GM12878 (cell line): ENCODE measurements around the gene MEIOB. TPM values are rescaled to one million over a fixed set of nuclear protein-coding genes. Genes with fewer than 3 reads are reported as not detected.

Experiments used
- ATAC-seq: fragments of 200-7000 bp; cut with Tn5 transposase; 3 replicates; pipeline ENCODE4 v1.9.1; 2020; ENCODE audit warnings: mild to moderate bottlenecking, moderate library complexity
- BruUV-seq: library from RNA; stranded (reverse); fragments of 400-500 nt; replicated peaks from 2 replicates; lab custom pipeline; 2021; lab: Mats Ljungman, UMichigan
- CTCF ChIA-PET: fragments of 300-600 bp; sonication (Branson Sonifier 250); formaldehyde crosslinking; extraction: SDS; loops from one replicate; lab custom pipeline; 2021; ENCODE audit warnings: inconsistent platforms; lab: Yijun Ruan, JAX
- POLR2A ChIA-PET: fragments of 350-600 bp; formaldehyde crosslinking; extraction: SDS; loops from one replicate; lab custom pipeline; 2021; ENCODE audit warnings: inconsistent platforms; lab: Charles Lee
- RAD21 ChIA-PET: fragments of 300-600 bp; sonication (Branson Sonifier 250); formaldehyde crosslinking; loops from one replicate; lab custom pipeline; 2023; ENCODE audit warnings: antibody characterized with exemption; ENCODE audit not compliant: unreplicated experiment; lab: Charles Lee
- SMC1A ChIA-PET: fragments of 300-600 bp; sonication (Branson Sonifier 250); formaldehyde crosslinking; loops from one replicate; lab custom pipeline; 2023; ENCODE audit not compliant: unreplicated experiment, uncharacterized antibody; lab: Charles Lee
- DNase-seq: peaks from one replicate; pipeline ENCODE4 v3.0.0-alpha.2; 2011; ENCODE audit warnings: low read depth, low spot score
- FAIRE-seq: peaks from 3 replicates; lab custom pipeline; 2011; peaks lifted over from hg19 to GRCh38; lab: Jason Lieb, UNC
- H2AFZ ChIP-seq: 2 replicates; pipeline ENCODE4 v1.6.0; 2011; ENCODE audit warnings: low read depth, low read length, control low read depth; ENCODE audit not compliant: control insufficient read depth
- H3K27ac ChIP-seq: 2 replicates; pipeline ENCODE4 v1.5.1; 2011; ENCODE audit warnings: control low read depth; ENCODE audit not compliant: control insufficient read depth, insufficient read depth
- H3K27me3 ChIP-seq, 2 experiments: replicated peaks in 1 of 2; 2 replicates each; pipeline versions ENCODE4 v1.6.0 to v1.6.1; 2011; ENCODE audit warnings: low read length in 1 of 2; ENCODE audit not compliant: control insufficient read depth in 2 of 2, insufficient read depth in 2 of 2
- H3K36me3 ChIP-seq, 2 experiments: 2 replicates each; pipeline ENCODE4 v1.5.1; 2011; ENCODE audit warnings: low read length in 1 of 2; ENCODE audit not compliant: control insufficient read depth in 2 of 2, insufficient read depth in 2 of 2
- H3K4me1 ChIP-seq: 2 replicates; pipeline ENCODE4 v1.6.1; 2011; ENCODE audit warnings: mild to moderate bottlenecking, low read length, moderate library complexity, mixed read lengths; ENCODE audit not compliant: control insufficient read depth, insufficient read depth
- H3K4me2 ChIP-seq: 2 replicates; pipeline ENCODE4 v1.6.0; 2011; ENCODE audit warnings: control low read depth; ENCODE audit not compliant: control insufficient read depth, insufficient read depth
- H3K4me3 ChIP-seq: fragments of 200-600 bp; sonication (generic); 2 replicates; pipeline ENCODE4 v1.5.1; 2016
- H3K79me2 ChIP-seq: 2 replicates; pipeline ENCODE4 v1.6.0; 2011; ENCODE audit warnings: low read length; ENCODE audit not compliant: control insufficient read depth, insufficient read depth
- H3K9ac ChIP-seq: 2 replicates; pipeline ENCODE4 v1.8.0; 2011; ENCODE audit warnings: low read length, control low read depth, mixed read lengths; ENCODE audit not compliant: control insufficient read depth, insufficient read depth
- H3K9me3 ChIP-seq: replicated peaks from 3 replicates; pipeline ENCODE4 v1.5.1; 2011; ENCODE audit warnings: mild to moderate bottlenecking, low read length; ENCODE audit not compliant: control insufficient read depth, insufficient read depth
- H4K20me1 ChIP-seq: 2 replicates; pipeline ENCODE4 v1.6.0; 2011; ENCODE audit not compliant: control insufficient read depth, insufficient read depth
- BACH1 ChIP-seq: fragments of 450-650 bp; IDR thresholded peaks from 2 replicates; pipeline ENCODE4 v1.6.1; 2017; ENCODE audit warnings: mild to moderate bottlenecking, borderline replicate concordance
- BRCA1 ChIP-seq: IDR thresholded peaks from 2 replicates; pipeline ENCODE4 v1.6.1; 2011; ENCODE audit warnings: low read depth, low read length, improper control_type of control experiment
- CBX5 ChIP-seq: sonication (generic); IDR thresholded peaks from 2 replicates; pipeline ENCODE4 v1.6.1; 2016; ENCODE audit warnings: low read depth, moderate library complexity, mild to moderate bottlenecking, inconsistent platforms
- FOS ChIP-seq: IDR thresholded peaks from 3 replicates; pipeline ENCODE4 v1.6.1; 2011; ENCODE audit warnings: borderline replicate concordance; ENCODE audit not compliant: insufficient read length; ENCODE audit errors: extremely low read depth
- POLR2A ChIP-seq: IDR thresholded peaks from 2 replicates; pipeline ENCODE4 v1.6.1; 2011; ENCODE audit warnings: low read depth, mild to moderate bottlenecking, low read length
- SKIL ChIP-seq: fragments of 450-650 bp; IDR thresholded peaks from 2 replicates; pipeline ENCODE4 v1.6.1; 2017; ENCODE audit warnings: mild to moderate bottlenecking, low read depth, inconsistent platforms; ENCODE audit not compliant: poor library complexity, severe bottlenecking
- TCF7 ChIP-seq: IDR thresholded peaks from 2 replicates; pipeline ENCODE4 v1.6.1; 2014; ENCODE audit warnings: antibody characterized with exemption, borderline replicate concordance
- USF1 ChIP-seq: IDR thresholded peaks from 2 replicates; pipeline ENCODE4 v1.6.1; 2011; ENCODE audit warnings: borderline replicate concordance, low read depth, mild to moderate bottlenecking, moderate library complexity, mixed read lengths, low read length; ENCODE audit not compliant: insufficient read depth; ENCODE audit errors: extremely low read length
- WGBS: methylation state at CpG from one replicate; pipeline ENCODE4 v1.1.6; 2016; ENCODE audit warnings: low lambda C conversion rate; ENCODE audit not compliant: insufficient replicate concordance, insufficient coverage; ENCODE audit errors: missing lambda C conversion rate; 5-methylcytosine and 5-hydroxymethylcytosine counted together
- in situ Hi-C: fragments of 300-500 bp; cut with MboI; formaldehyde crosslinking; loops from 9 replicates; pipeline ENCODE4 v1.14.3; 2018; ENCODE audit warnings: mixed read lengths
- intact Hi-C: fragments of 100-400 bp; cut with micrococcal nuclease; formaldehyde crosslinking; loops from one replicate; pipeline ENCODE4 v1.14.2; 2022; ENCODE audit not compliant: unreplicated experiment
- polyA plus RNA-seq, 11 experiments: library from polyadenylated mRNA; depleted of rRNA in 4 of 11; unstranded in 6 of 11; stranded (reverse) in 5 of 11; fragments of >200 nt; fragmentation: Nextera tagmentation in 4 of 11; fragmentation: Illumina TruSeq in 1 of 11; extraction: Ambion mirVana in 4 of 11; extraction: Trizol in 1 of 11; gene quantifications; 1 replicate in 1 of 11; 2 replicates in 10 of 11; pipeline versions ENCODE4 v1.2.1 to v1.2.3, GENCODE V29; 2011 to 2016; ENCODE audit warnings: inconsistent platforms in 2 of 11, missing spikeins in 2 of 11, low read depth in 1 of 11
- total RNA-seq, 4 experiments: library from RNA; depleted of rRNA in 3 of 4; stranded (reverse); fragments of >200 nt in 3 of 4; fragmentation: Illumina TruSeq in 1 of 4; extraction: Trizol in 1 of 4; gene quantifications; 2 replicates each; pipeline versions ENCODE4 v1.2.1 to v1.2.3, GENCODE V29; 2013 to 2021

Gene MEIOB
- total and polyA plus RNA-seq, 10 of the 15 experiments (the other 5 are each of a cell fraction or from before 2014, with no cell fraction given) = 0.04 to 0.26 (median 0.09) TPM; not detected in 5

- Histone ChIP-seq H3K27ac (no peak overlapping the region), H3K79me2 (no peaks in the 10 kb centered on the region), H2AFZ (no peak overlapping the region), H3K36me3 (no peaks in the 10 kb centered on the region), H3K4me1 (no peaks in the 10 kb centered on the region), H3K4me2 (no peak overlapping the region), H3K9ac (no peak overlapping the region), H4K20me1 (no peaks in the 10 kb centered on the region), H3K4me3 (no peak overlapping the region), H3K9me3 (no peaks in the 10 kb centered on the region), H3K27me3 (no peaks in the 10 kb centered on the region; a peak in 2 of 4 replicates)
- 57% methylated on average over 18 of the region's 18 CpGs for WGBS
- ChIA-PET RAD21 (no interaction called here), POLR2A (no interaction called here), SMC1A (no interaction called here), CTCF (no interaction called here)
- in situ Hi-C loops = no loop called here
- no peak for DNase-seq
- TF ChIP-seq BRCA1 (no peak), CBX5 (no peak), TCF7 (no peak), FOS (no peak), POLR2A (no peak), USF1 (no peak), BACH1 (no peak), SKIL (no peak)
- no peak for FAIRE-seq
- intact Hi-C loops = no loop called here
- no peak for ATAC-seq
- BruUV-seq = no TSS peak
Observed at GRCh38 chr16:1909561-1910231, 37.7 kb upstream of the MEIOB start.
